ENCODE results near the gene PRKCD. TPM values are rescaled to one million over a fixed set of nuclear protein-coding genes. Genes with fewer than 3 reads are reported as not detected.

The PRKCD gene
- total RNA-seq, 2 experiments from 2014 or later: 18.1 to 20.1 TPM

GRCh38 chr3:53151870-53152660 lies 8.9 kb upstream of the PRKCD start:
- ChIA-PET CTCF (no interaction called here), POLR2A (no interaction called here)
- DNase-seq (no peak), ATAC-seq (ENCODE audit: poor library complexity) (no peak)
- Mint-ChIP-seq H3K4me1 (ENCODE audit: low read depth) (no peaks in the 10 kb centered on the region), H3K27ac (no peak overlapping the region), H3K9me3 (no peaks in the 10 kb centered on the region), H3K27me3 (peaks cover 28% of the 10 kb centered on the region), H3K36me3 (ENCODE audit: low read depth) (no peaks in the 10 kb centered on the region), H3K4me3 (no peak overlapping the region)
- no peak overlapping the region for H3K27ac ChIP-seq (ENCODE audit: low read depth in 1 of 2, low read length in 2 of 2)
- no peak overlapping the region for H3K4me3 ChIP-seq (ENCODE audit: low read length)
- H3K9me3 ChIP-seq (ENCODE audit: control insufficient read depth in 1 of 2, insufficient read depth in 1 of 2, low read length in 2 of 2): peaks cover 0 to 3% of the 10 kb centered on the region in 2 experiments
- no peaks in the 10 kb centered on the region for H3K36me3 ChIP-seq (ENCODE audit: insufficient read depth, low read length)
- intact Hi-C loops (cut with DNase I, micrococcal nuclease): no loop called here
- no peak for TF ChIP-seq CTCF (IDR thresholded peaks at IDR 0.05)
- peaks cover 25 to 28% of the 10 kb centered on the region in 2 experiments for H3K27me3 ChIP-seq (ENCODE audit: control insufficient read depth in 1 of 2, insufficient read depth in 2 of 2, low read length in 2 of 2)
- H3K4me1 ChIP-seq (ENCODE audit: insufficient read depth, low read length): peaks cover 3% of the 10 kb centered on the region

GRCh38 chr3:53153264-53153823 lies 7.7 kb upstream of the PRKCD start:
- H3K4me1 Mint-ChIP-seq (ENCODE audit: low read depth): no peaks in the 10 kb centered on the region
- no peaks in the 10 kb centered on the region for H3K36me3 Mint-ChIP-seq (ENCODE audit: low read depth)
- no peaks in the 10 kb centered on the region for H3K9me3 Mint-ChIP-seq
- peaks cover 26 to 34% of the 10 kb centered on the region in 2 experiments for H3K27me3 ChIP-seq (ENCODE audit: control insufficient read depth in 1 of 2, insufficient read depth in 2 of 2, low read length in 2 of 2)
- no peak for DNase-seq
- H3K4me1 ChIP-seq (ENCODE audit: insufficient read depth, low read length): peaks cover 3% of the 10 kb centered on the region
- CTCF ChIA-PET: no interaction called here
- H3K9me3 ChIP-seq (ENCODE audit: control insufficient read depth in 1 of 2, insufficient read depth in 1 of 2, low read length in 2 of 2): peaks cover 0 to 3% of the 10 kb centered on the region in 2 experiments
- no peak overlapping the region for H3K4me3 Mint-ChIP-seq
- H3K27me3 Mint-ChIP-seq: peaks cover 28% of the 10 kb centered on the region
- no peak overlapping the region for H3K27ac ChIP-seq (ENCODE audit: low read depth in 1 of 2, low read length in 2 of 2)
- no peak for TF ChIP-seq CTCF (IDR thresholded peaks at IDR 0.05)
- ATAC-seq (ENCODE audit: poor library complexity): no peak
- H3K4me3 ChIP-seq (ENCODE audit: low read length): no peak overlapping the region
- intact Hi-C loops (cut with DNase I, micrococcal nuclease): no loop called here
- POLR2A ChIA-PET: no interaction called here
- H3K36me3 ChIP-seq (ENCODE audit: insufficient read depth, low read length): no peaks in the 10 kb centered on the region
- H3K27ac Mint-ChIP-seq: no peak overlapping the region

GRCh38 chr3:53153980-53154379 lies 7.0 kb upstream of the PRKCD start:
- no peaks in the 10 kb centered on the region for H3K4me1 Mint-ChIP-seq (ENCODE audit: low read depth)
- Histone ChIP-seq H3K27me3 (ENCODE audit: control insufficient read depth in 1 of 2, insufficient read depth in 2 of 2, low read length in 2 of 2) (peaks cover 26 to 34% of the 10 kb centered on the region in 2 experiments), H3K4me1 (ENCODE audit: insufficient read depth, low read length) (peaks cover 3% of the 10 kb centered on the region), H3K4me3 (ENCODE audit: low read length) (no peak overlapping the region), H3K9me3 (ENCODE audit: control insufficient read depth in 1 of 2, insufficient read depth in 1 of 2, low read length in 2 of 2) (peaks cover 0 to 3% of the 10 kb centered on the region in 2 experiments), H3K36me3 (ENCODE audit: insufficient read depth, low read length) (no peaks in the 10 kb centered on the region), H3K27ac (ENCODE audit: low read depth in 1 of 2, low read length in 2 of 2) (no peak overlapping the region)
- intact Hi-C loops (cut with DNase I, micrococcal nuclease): no loop called here
- H3K27ac Mint-ChIP-seq: no peak overlapping the region
- no peaks in the 10 kb centered on the region for H3K36me3 Mint-ChIP-seq (ENCODE audit: low read depth)
- TF ChIP-seq CTCF (IDR thresholded peaks at IDR 0.05): no peak
- CTCF ChIA-PET: no interaction called here
- POLR2A ChIA-PET: no interaction called here
- DNase-seq (no peak), ATAC-seq (ENCODE audit: poor library complexity) (no peak)
- H3K9me3 Mint-ChIP-seq: no peaks in the 10 kb centered on the region
- peaks cover 28% of the 10 kb centered on the region for H3K27me3 Mint-ChIP-seq
- H3K4me3 Mint-ChIP-seq: no peak overlapping the region

Data from CD4-positive, alpha-beta T cell (primary cell).